ENCODE measurements around the gene FAM120A. TPM values are rescaled to one million over a fixed set of nuclear protein-coding genes. Genes with fewer than 3 reads are reported as not detected.

FAM120A gene
- total RNA-seq, 2 donors from 2014 or later: 86.3 to 90.6 TPM

DNA sequence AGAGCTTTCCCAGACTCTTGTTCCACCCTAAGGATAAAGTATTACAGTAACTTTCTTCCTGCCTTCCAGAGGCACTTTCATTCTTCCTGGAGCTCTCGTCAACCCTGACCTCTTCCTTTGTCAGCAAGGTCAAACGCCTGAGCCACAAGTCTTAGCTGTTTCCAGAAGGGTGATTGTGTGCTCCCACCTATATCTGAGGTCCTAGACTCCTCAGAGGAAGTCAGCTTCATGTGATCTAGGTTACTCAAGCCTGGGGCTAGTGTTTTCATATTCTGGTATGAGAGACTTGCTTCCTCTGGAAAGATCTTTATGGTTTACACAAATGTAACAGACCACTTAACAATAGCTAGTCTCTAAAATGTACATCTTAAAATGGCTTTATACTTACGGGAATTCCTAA, 5.4 kb upstream of the FAM120A start:
- intact Hi-C loops (cut with DNase I): no loop called here
- no peak for DNase-seq (ENCODE audit: low spot score)
- Histone ChIP-seq H3K9me3 (no peaks in the 10 kb centered on the region), H3K27ac (no peak overlapping the region), H3K4me3 (no peak overlapping the region), H3K27me3 (replicated peaks; ENCODE audit: insufficient read depth) (no peaks in the 10 kb centered on the region), H3K4me1 (replicated peaks) (peaks cover 7% of the 10 kb centered on the region), H3K36me3 (peaks cover 0 to 3% of the 10 kb centered on the region in 2 donors)
- WGBS: 43% methylated on average over 3 of the region's 3 CpGs
- TF ChIP-seq POLR2A (IDR thresholded peaks at IDR 0.05) (no peak), POLR2AphosphoS5 (IDR thresholded peaks at IDR 0.05) (no peak)
- TF ChIP-seq, protein P1, sequence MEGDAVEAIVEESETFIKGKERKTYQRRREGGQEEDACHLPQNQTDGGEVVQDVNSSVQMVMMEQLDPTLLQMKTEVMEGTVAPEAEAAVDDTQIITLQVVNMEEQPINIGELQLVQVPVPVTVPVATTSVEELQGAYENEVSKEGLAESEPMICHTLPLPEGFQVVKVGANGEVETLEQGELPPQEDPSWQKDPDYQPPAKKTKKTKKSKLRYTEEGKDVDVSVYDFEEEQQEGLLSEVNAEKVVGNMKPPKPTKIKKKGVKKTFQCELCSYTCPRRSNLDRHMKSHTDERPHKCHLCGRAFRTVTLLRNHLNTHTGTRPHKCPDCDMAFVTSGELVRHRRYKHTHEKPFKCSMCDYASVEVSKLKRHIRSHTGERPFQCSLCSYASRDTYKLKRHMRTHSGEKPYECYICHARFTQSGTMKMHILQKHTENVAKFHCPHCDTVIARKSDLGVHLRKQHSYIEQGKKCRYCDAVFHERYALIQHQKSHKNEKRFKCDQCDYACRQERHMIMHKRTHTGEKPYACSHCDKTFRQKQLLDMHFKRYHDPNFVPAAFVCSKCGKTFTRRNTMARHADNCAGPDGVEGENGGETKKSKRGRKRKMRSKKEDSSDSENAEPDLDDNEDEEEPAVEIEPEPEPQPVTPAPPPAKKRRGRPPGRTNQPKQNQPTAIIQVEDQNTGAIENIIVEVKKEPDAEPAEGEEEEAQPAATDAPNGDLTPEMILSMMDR (IDR thresholded peaks at IDR 0.05): no peak

DNA sequence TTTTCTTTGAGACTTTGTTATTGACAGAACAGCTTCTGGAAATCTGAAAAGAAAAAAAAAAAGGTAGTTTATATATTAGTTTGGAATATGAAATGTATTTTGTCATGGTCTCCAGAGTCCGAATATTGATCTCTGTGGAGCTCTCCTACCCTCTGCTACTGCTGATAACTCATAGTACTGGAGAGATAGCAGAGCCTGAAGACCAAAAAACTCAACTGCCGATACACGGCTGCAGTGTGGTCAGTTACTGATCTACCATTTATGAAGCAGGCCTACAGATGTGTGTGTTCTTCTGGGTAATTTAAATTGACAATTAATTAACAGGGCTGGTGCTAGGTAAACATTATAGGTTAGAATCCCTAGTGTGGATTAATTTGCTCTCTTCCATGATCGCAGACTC, 3.8 kb upstream of the FAM120A start:
- no peak for TF ChIP-seq POLR2A (IDR thresholded peaks at IDR 0.05)
- TF ChIP-seq, protein P1 (IDR thresholded peaks at IDR 0.05): no peak
- TF ChIP-seq POLR2AphosphoS5 (IDR thresholded peaks at IDR 0.05): no peak
- WGBS: 94% methylated on average over 4 of the region's 4 CpGs
- Histone ChIP-seq H3K9me3 (no peaks in the 10 kb centered on the region), H3K4me3 (no peak overlapping the region), H3K27me3 (replicated peaks; ENCODE audit: insufficient read depth) (no peaks in the 10 kb centered on the region), H3K36me3 (peaks cover 0 to 3% of the 10 kb centered on the region in 2 donors), H3K27ac (no peak overlapping the region), H3K4me1 (replicated peaks) (peaks cover 7% of the 10 kb centered on the region)
- DNase-seq (ENCODE audit: low spot score): no peak
- intact Hi-C loops (cut with DNase I): no loop called here

DNA sequence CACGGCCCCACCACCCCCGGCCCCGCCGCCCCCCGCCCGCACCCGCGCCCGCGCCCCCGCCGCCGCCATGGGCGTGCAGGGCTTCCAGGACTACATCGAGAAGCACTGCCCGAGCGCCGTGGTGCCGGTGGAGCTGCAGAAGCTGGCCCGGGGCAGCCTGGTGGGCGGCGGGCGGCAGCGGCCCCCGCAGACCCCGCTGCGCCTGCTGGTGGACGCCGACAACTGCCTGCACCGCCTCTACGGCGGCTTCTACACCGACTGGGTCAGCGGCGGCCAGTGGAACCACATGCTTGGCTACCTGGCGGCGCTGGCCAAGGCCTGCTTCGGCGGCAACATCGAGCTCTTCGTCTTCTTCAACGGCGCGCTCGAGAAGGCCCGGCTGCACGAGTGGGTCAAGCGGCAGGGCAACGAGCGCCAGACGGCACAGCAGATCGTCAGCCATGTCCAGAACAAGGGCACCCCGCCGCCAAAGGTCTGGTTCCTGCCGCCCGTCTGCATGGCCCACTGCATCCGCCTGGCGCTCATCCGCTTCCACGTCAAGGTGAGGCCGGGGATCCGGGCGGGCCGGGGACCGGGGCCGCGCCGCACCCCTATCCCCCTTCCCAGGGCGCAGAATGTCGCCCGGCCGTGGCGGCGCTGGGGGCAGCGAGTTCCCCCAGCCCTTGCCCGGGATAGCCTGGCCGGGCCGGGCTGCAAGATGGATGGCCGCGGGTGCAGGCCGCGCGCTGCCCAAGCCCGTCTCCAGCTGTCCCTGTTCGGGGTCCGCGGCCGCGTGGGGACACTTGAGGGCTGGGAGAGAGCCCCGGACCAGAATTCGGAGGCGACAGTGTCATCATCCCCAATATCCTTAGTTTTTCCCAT, 594 bp downstream of the FAM120A start:
- 0% methylated on average over 34 of the region's 92 CpGs for WGBS
- peak overlapping the region; percentile 91 to 95 for H3K27ac ChIP-seq
- TF ChIP-seq POLR2AphosphoS5 (IDR thresholded peaks at IDR 0.05) (peak; percentile 6), POLR2A (IDR thresholded peaks at IDR 0.05) (no peak)
- TF ChIP-seq, protein P1 (IDR thresholded peaks at IDR 0.05): peak in 2 of 4 experiments; percentile 37 to 46
- peak overlapping the region; percentile 79 to 84 for H3K4me3 ChIP-seq
- intact Hi-C loops (cut with DNase I): loop anchor here (2.0 to 10.0 kb wide), 2 partner anchors 115 to 317 kb away; partner anchors contain the start of gene NINJ1
- DNase-seq (ENCODE audit: low spot score): peak; percentile 26
- H3K9me3 ChIP-seq: no peaks in the 10 kb centered on the region
- peaks cover 18% of the 10 kb centered on the region for H3K4me1 ChIP-seq (replicated peaks)
- no peaks in the 10 kb centered on the region for H3K27me3 ChIP-seq (replicated peaks; ENCODE audit: insufficient read depth)
- peaks cover 0 to 2% of the 10 kb centered on the region in 2 donors for H3K36me3 ChIP-seq

DNA sequence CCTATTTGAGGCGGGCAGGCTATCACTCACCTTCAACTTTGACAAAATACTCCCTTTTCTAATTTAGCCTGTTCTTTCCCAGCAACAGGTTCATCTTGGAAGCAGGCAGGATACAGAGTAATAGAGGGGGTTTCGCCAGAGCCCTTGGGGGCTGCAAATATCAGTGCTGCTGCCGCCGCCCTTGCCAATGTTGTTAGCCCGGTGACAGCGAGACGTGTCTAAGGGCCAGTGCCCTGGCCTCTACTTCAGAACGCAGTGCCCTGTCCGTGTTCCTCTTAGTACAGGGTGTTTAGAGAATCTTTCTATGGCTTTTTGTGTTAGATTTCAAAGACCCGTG, 1.2 kb downstream of the FAM120A start:
- 0% methylated on average over 10 of the region's 10 CpGs for WGBS
- peak overlapping the region; percentile 91 to 95 for H3K27ac ChIP-seq
- intact Hi-C loops (cut with DNase I): loop anchor here (2.0 to 10.0 kb wide), 2 partner anchors 114 to 318 kb away; partner anchors contain the start of gene NINJ1
- H3K36me3 ChIP-seq: no peaks in the 10 kb centered on the region
- no peaks in the 10 kb centered on the region for H3K9me3 ChIP-seq
- H3K4me1 ChIP-seq (replicated peaks): peaks cover 18% of the 10 kb centered on the region
- peak; percentile 26 for DNase-seq (ENCODE audit: low spot score)
- TF ChIP-seq POLR2AphosphoS5 (IDR thresholded peaks at IDR 0.05) (no peak), POLR2A (IDR thresholded peaks at IDR 0.05) (no peak)
- TF ChIP-seq, protein P1 (IDR thresholded peaks at IDR 0.05): no peak
- no peaks in the 10 kb centered on the region for H3K27me3 ChIP-seq (replicated peaks; ENCODE audit: insufficient read depth)
- H3K4me3 ChIP-seq: peak overlapping the region; percentile 79 to 84

Measured in prostate gland (tissue), 2 donors.